A673 (cell line): Measurements from ENCODE around the gene ANKHD1. TPM values are rescaled to one million over a fixed set of nuclear protein-coding genes. Genes with fewer than 3 reads are reported as not detected.

Experiments used
- BruUV-seq: library from RNA; stranded (reverse); fragments of 400-500 nt; replicated peaks from 2 replicates; lab custom pipeline; 2021; lab: Mats Ljungman, UMichigan
- CTCF ChIA-PET: fragments of 300-600 bp; sonication (Branson Sonifier 250); formaldehyde crosslinking; loops from one replicate; lab custom pipeline; 2022; ENCODE audit warnings: antibody characterized with exemption; lab: Charles Lee
- POLR2A ChIA-PET: fragments of 300-600 bp; sonication (Branson Sonifier 250); formaldehyde crosslinking; loops from one replicate; lab custom pipeline; 2022; ENCODE audit warnings: antibody characterized with exemption; ENCODE audit not compliant: low non-redundant PET; lab: Charles Lee
- DNase-seq: peaks from one replicate; pipeline ENCODE4 v3.0.0-alpha.2; 2015; ENCODE audit warnings: low spot score
- H3K27ac ChIP-seq: fragments of 200-600 bp; sonication (generic); 2 replicates; pipeline ENCODE4 v1.5.1; 2016; ENCODE audit warnings: mixed run types, low read depth, mild to moderate bottlenecking, mixed read lengths, antibody characterized with exemption, low read length; ENCODE audit not compliant: poor library complexity, severe bottlenecking
- H3K27me3 ChIP-seq: fragments of 200-600 bp; sonication (generic); replicated peaks from 2 replicates; pipeline ENCODE4 v1.6.1; 2017; ENCODE audit warnings: mixed run types, low read depth, mild to moderate bottlenecking, mixed read lengths, antibody characterized with exemption, low read length; ENCODE audit not compliant: insufficient read depth, poor library complexity
- H3K36me3 ChIP-seq: fragments of 200-600 bp; sonication (generic); 2 replicates; pipeline ENCODE4 v1.6.1; 2016; ENCODE audit warnings: mixed run types, mild to moderate bottlenecking, mixed read lengths, antibody characterized with exemption, low read length; ENCODE audit not compliant: insufficient read depth, poor library complexity, severe bottlenecking
- H3K4me1 ChIP-seq: fragments of 200-600 bp; sonication (generic); 2 replicates; pipeline ENCODE4 v1.6.1; 2017; ENCODE audit warnings: mixed run types, mild to moderate bottlenecking, mixed read lengths, antibody characterized with exemption, low read length; ENCODE audit not compliant: insufficient read depth, poor library complexity, severe bottlenecking
- H3K4me3 ChIP-seq: fragments of 200-600 bp; sonication (generic); 2 replicates; pipeline ENCODE4 v1.5.1; 2016; ENCODE audit warnings: low read depth, mixed run types, mild to moderate bottlenecking, mixed read lengths, low read length; ENCODE audit not compliant: poor library complexity, severe bottlenecking
- H3K9me3 ChIP-seq: fragments of 200-600 bp; sonication (generic); 2 replicates; pipeline ENCODE4 v1.6.1; 2016; ENCODE audit warnings: mixed run types, low read depth, mild to moderate bottlenecking, mixed read lengths, antibody characterized with exemption, low read length; ENCODE audit not compliant: poor library complexity, severe bottlenecking
- EZH2 ChIP-seq: fragments of 200-600 bp; sonication (generic); IDR thresholded peaks from 2 replicates; pipeline ENCODE4 v1.6.1; 2017; ENCODE audit warnings: borderline replicate concordance, low read depth, mild to moderate bottlenecking, mixed read lengths, antibody characterized with exemption, low read length; ENCODE audit not compliant: poor library complexity, severe bottlenecking
- intact Hi-C: fragments of 100-400 bp; cut with micrococcal nuclease; formaldehyde crosslinking; loops from one replicate; pipeline ENCODE4 v1.10.0; 2022; ENCODE audit not compliant: unreplicated experiment
- total RNA-seq: library from RNA; stranded (reverse); gene quantifications from 2 replicates; pipeline ENCODE4 v1.2.3, GENCODE V29; 2021
- TF ChIP-seq, protein P1 (sequence below): fragments of 300-800, 200-600 bp; sonication (generic); conservative IDR thresholded peaks from 2 replicates; pipeline ENCODE4 v1.5.1; 2017; ENCODE audit warnings: low read depth, mild to moderate bottlenecking, antibody characterized with exemption, low read length, moderate library complexity, mixed read lengths

Gene ANKHD1
- total RNA-seq, 1 experiment from 2014 or later: 169 TPM

DNA sequence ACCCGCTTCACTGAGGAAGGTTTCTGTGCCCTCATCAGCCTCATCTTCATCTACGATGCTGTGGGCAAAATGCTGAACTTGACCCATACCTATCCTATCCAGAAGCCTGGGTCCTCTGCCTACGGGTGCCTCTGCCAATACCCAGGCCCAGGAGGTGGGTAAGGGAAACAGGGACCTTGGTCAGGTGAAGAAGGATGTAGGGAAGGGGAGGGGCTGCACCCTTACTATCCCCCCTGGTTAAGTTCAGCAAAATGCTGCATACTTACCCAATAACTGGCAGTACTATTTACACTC, 37.2 kb upstream of the ANKHD1 start:
- Histone ChIP-seq H3K4me3 (no peak overlapping the region), H3K27ac (no peak overlapping the region), H3K4me1 (no peaks in the 10 kb centered on the region), H3K36me3 (no peaks in the 10 kb centered on the region), H3K9me3 (no peaks in the 10 kb centered on the region), H3K27me3 (no peaks in the 10 kb centered on the region)
- POLR2A ChIA-PET: no interaction called here
- BruUV-seq: no TSS peak
- intact Hi-C loops: no loop called here
- DNase-seq: no peak
- no peak for TF ChIP-seq EZH2
- TF ChIP-seq, protein P1, sequence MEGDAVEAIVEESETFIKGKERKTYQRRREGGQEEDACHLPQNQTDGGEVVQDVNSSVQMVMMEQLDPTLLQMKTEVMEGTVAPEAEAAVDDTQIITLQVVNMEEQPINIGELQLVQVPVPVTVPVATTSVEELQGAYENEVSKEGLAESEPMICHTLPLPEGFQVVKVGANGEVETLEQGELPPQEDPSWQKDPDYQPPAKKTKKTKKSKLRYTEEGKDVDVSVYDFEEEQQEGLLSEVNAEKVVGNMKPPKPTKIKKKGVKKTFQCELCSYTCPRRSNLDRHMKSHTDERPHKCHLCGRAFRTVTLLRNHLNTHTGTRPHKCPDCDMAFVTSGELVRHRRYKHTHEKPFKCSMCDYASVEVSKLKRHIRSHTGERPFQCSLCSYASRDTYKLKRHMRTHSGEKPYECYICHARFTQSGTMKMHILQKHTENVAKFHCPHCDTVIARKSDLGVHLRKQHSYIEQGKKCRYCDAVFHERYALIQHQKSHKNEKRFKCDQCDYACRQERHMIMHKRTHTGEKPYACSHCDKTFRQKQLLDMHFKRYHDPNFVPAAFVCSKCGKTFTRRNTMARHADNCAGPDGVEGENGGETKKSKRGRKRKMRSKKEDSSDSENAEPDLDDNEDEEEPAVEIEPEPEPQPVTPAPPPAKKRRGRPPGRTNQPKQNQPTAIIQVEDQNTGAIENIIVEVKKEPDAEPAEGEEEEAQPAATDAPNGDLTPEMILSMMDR: no peak
- CTCF ChIA-PET: interaction anchor here (1.0 kb wide), 1 partner anchor 125 kb away, joined by 4 read pairs; no protein-coding TSS in a partner anchor

DNA sequence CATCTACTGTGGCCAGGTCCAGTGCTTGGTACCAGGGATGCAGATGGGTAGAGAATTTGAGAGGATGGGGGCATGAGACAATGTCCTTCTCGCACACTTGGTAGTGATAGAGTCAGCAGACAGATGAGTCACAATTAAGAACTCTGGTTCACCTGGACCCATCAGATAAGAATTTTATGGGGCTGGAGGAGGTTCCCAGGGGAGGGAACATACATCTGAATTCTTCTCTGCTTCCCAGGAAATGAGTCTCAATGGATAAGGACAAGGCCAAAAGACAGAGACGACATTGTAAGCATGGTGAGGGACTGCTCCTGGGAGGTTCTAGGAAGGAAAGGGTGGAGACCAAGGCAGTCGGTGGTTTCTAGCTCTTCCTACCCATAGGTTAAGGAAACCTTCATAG, 36.4 kb upstream of the ANKHD1 start:
- POLR2A ChIA-PET: no interaction called here
- no peak for DNase-seq
- H3K9me3 ChIP-seq: no peaks in the 10 kb centered on the region
- H3K36me3 ChIP-seq: no peaks in the 10 kb centered on the region
- TF ChIP-seq, protein P1: no peak
- TF ChIP-seq EZH2: no peak
- intact Hi-C loops: no loop called here
- CTCF ChIA-PET: interaction anchor here (0.6 kb wide), 1 partner anchor 121 kb away, joined by 4 read pairs; no protein-coding TSS in a partner anchor
- no TSS peak for BruUV-seq
- H3K4me3 ChIP-seq: no peak overlapping the region
- H3K27ac ChIP-seq: no peak overlapping the region
- H3K27me3 ChIP-seq: no peaks in the 10 kb centered on the region
- H3K4me1 ChIP-seq: no peaks in the 10 kb centered on the region

DNA sequence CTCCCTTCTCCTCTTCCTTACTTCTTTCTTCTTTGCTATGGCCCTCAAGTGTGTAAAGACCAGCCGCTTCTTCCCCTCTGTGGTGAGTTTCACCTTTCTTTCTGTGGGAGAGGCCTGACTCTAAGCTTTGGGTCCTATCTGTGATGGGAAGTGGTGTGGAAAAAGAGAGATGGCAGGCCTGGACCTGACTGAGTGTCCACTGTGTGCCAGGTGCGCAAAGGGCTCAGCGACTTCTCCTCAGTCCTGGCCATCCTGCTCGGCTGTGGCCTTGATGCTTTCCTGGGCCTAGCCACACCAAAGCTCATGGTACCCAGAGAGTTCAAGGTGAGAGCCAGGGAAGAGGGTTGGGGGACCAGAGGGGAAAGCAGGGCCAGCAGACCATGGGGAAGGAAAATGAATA, 35.7 kb upstream of the ANKHD1 start:
- no peaks in the 10 kb centered on the region for H3K36me3 ChIP-seq
- H3K4me3 ChIP-seq: no peak overlapping the region
- H3K27ac ChIP-seq: no peak overlapping the region
- H3K4me1 ChIP-seq: no peaks in the 10 kb centered on the region
- CTCF ChIA-PET: interaction anchor here (0.6 kb wide), 1 partner anchor 122 kb away, joined by 3 read pairs; no protein-coding TSS in a partner anchor
- TF ChIP-seq EZH2: no peak
- TF ChIP-seq, protein P1: no peak
- H3K27me3 ChIP-seq: no peaks in the 10 kb centered on the region
- POLR2A ChIA-PET: no interaction called here
- DNase-seq: no peak
- no TSS peak for BruUV-seq
- no peaks in the 10 kb centered on the region for H3K9me3 ChIP-seq
- intact Hi-C loops: no loop called here
